ENCODE measurements around the gene LRRC10B. TPM values are rescaled to one million over a fixed set of nuclear protein-coding genes. Genes with fewer than 3 reads are reported as not detected.

LRRC10B gene
- polyA plus RNA-seq, 3 donors from 2014 or later, result not detected

GRCh38 chr11:61507012-61507768 is 1.4 kb upstream of the LRRC10B start:
- H3K27me3 Mint-ChIP-seq (ENCODE audit: low read depth in 3 of 3), result peaks cover 5 to 33% (median 12%) of the 10 kb centered on the region in 3 donors
- DNase-seq, result no peak
- H3K4me3 Mint-ChIP-seq, result no peak overlapping the region
- H3K36me3 Mint-ChIP-seq, result no peaks in the 10 kb centered on the region
- peaks cover 0 to 8% of the 10 kb centered on the region in 2 donors for H3K4me1 Mint-ChIP-seq
- H3K27ac Mint-ChIP-seq, result no peak overlapping the region
- no peaks in the 10 kb centered on the region for H3K9me3 Mint-ChIP-seq

- peak; percentile 22 to 46 (median 26) for DNase-seq
- Mint-ChIP-seq H3K27me3 (ENCODE audit: low read depth in 3 of 3) (peaks cover 5 to 35% (median 14%) of the 10 kb centered on the region in 3 donors), H3K27ac (no peak overlapping the region), H3K36me3 (no peaks in the 10 kb centered on the region), H3K9me3 (no peaks in the 10 kb centered on the region), H3K4me3 (peak overlapping the region in 2 of 5 donors; percentile 30 to 38), H3K4me1 (peaks cover 0 to 8% of the 10 kb centered on the region in 2 donors)
These were observed 787 bp downstream of the LRRC10B start for GRCh38 chr11:61509043-61510029.

GRCh38 chr11:61510166-61510919 is 1.8 kb downstream of the LRRC10B start:
- no peaks in the 10 kb centered on the region for H3K9me3 Mint-ChIP-seq
- H3K27me3 Mint-ChIP-seq (ENCODE audit: low read depth in 3 of 3), result peaks cover 7 to 28% (median 14%) of the 10 kb centered on the region in 3 donors
- no peak for DNase-seq
- no peaks in the 10 kb centered on the region for H3K36me3 Mint-ChIP-seq
- peaks cover 0 to 8% of the 10 kb centered on the region in 2 donors for H3K4me1 Mint-ChIP-seq
- H3K27ac Mint-ChIP-seq, result no peak overlapping the region
- H3K4me3 Mint-ChIP-seq, result peak overlapping the region in 1 of 5 donors; percentile 30

GRCh38 chr11:61510974-61511373 is 2.4 kb downstream of the LRRC10B start:
- Mint-ChIP-seq H3K4me3 (peak overlapping the region in 1 of 5 donors; percentile 16), H3K27me3 (ENCODE audit: low read depth in 3 of 3) (peaks cover 5 to 24% (median 14%) of the 10 kb centered on the region in 3 donors), H3K36me3 (no peaks in the 10 kb centered on the region), H3K27ac (no peak overlapping the region), H3K9me3 (no peaks in the 10 kb centered on the region), H3K4me1 (peaks cover 0 to 8% of the 10 kb centered on the region in 2 donors)
- DNase-seq, result no peak

GRCh38 chr11:61511383-61511782 is 2.8 kb downstream of the LRRC10B start:
- DNase-seq, result no peak
- H3K9me3 Mint-ChIP-seq, result no peaks in the 10 kb centered on the region
- H3K4me1 Mint-ChIP-seq, result peaks cover under 1 to 8% of the 10 kb centered on the region in 2 donors
- peak overlapping the region in 1 of 5 donors; percentile 16 for H3K4me3 Mint-ChIP-seq
- H3K36me3 Mint-ChIP-seq, result no peaks in the 10 kb centered on the region
- no peak overlapping the region for H3K27ac Mint-ChIP-seq
- H3K27me3 Mint-ChIP-seq (ENCODE audit: low read depth in 3 of 3), result peaks cover 5 to 21% (median 14%) of the 10 kb centered on the region in 3 donors

GRCh38 chr11:61512435-61512834 is 3.9 kb downstream of the LRRC10B start:
- peaks cover 5 to 18% (median 9%) of the 10 kb centered on the region in 3 donors for H3K27me3 Mint-ChIP-seq (ENCODE audit: low read depth in 3 of 3)
- no peak overlapping the region for H3K27ac Mint-ChIP-seq
- H3K9me3 Mint-ChIP-seq, result no peaks in the 10 kb centered on the region
- DNase-seq, result no peak
- no peaks in the 10 kb centered on the region for H3K36me3 Mint-ChIP-seq
- peak overlapping the region in 1 of 5 donors; percentile 41 for H3K4me3 Mint-ChIP-seq
- peaks cover 8 to 16% of the 10 kb centered on the region in 2 donors for H3K4me1 Mint-ChIP-seq

- DNase-seq, result no peak
- H3K4me3 Mint-ChIP-seq, result no peak overlapping the region
- no peaks in the 10 kb centered on the region for H3K9me3 Mint-ChIP-seq
- peaks cover 2 to 10% (median 7%) of the 10 kb centered on the region in 3 donors for H3K27me3 Mint-ChIP-seq (ENCODE audit: low read depth in 3 of 3)
- peaks cover 8 to 12% of the 10 kb centered on the region in 2 donors for H3K4me1 Mint-ChIP-seq
- H3K36me3 Mint-ChIP-seq, result no peaks in the 10 kb centered on the region
- H3K27ac Mint-ChIP-seq, result no peak overlapping the region
These were observed 4.7 kb downstream of the LRRC10B start for GRCh38 chr11:61513143-61513765.

- peaks cover 8 to 12% of the 10 kb centered on the region in 2 donors for H3K4me1 Mint-ChIP-seq
- no peak overlapping the region for H3K27ac Mint-ChIP-seq
- no peaks in the 10 kb centered on the region for H3K9me3 Mint-ChIP-seq
- no peaks in the 10 kb centered on the region for H3K36me3 Mint-ChIP-seq
- H3K4me3 Mint-ChIP-seq, result no peak overlapping the region
- DNase-seq, result no peak
- H3K27me3 Mint-ChIP-seq (ENCODE audit: low read depth in 3 of 3), result peaks cover 4 to 9% (median 7%) of the 10 kb centered on the region in 3 donors
These were observed 5.7 kb downstream of the LRRC10B start for GRCh38 chr11:61514050-61514917.

GRCh38 chr11:61515686-61516085 is 7.1 kb downstream of the LRRC10B start:
- Mint-ChIP-seq H3K27ac (no peak overlapping the region), H3K9me3 (no peaks in the 10 kb centered on the region)

GRCh38 chr11:61516191-61516590 is 7.6 kb downstream of the LRRC10B start:
- Mint-ChIP-seq H3K27ac (no peak overlapping the region), H3K9me3 (no peaks in the 10 kb centered on the region), H3K4me3 (peak overlapping the region in 1 of 5 donors; percentile 49), H3K27me3 (ENCODE audit: low read depth in 3 of 3) (peaks cover 4 to 5% (median 5%) of the 10 kb centered on the region in 3 donors), H3K4me1 (peaks cover 8 to 9% of the 10 kb centered on the region in 2 donors), H3K36me3 (no peaks in the 10 kb centered on the region)
- DNase-seq, result no peak

More at GRCh38 chr11:61515686-61516085, 7.1 kb downstream of the LRRC10B start:
- Mint-ChIP-seq H3K4me1 (peaks cover 8 to 9% of the 10 kb centered on the region in 2 donors), H3K27me3 (ENCODE audit: low read depth in 3 of 3) (peaks cover 4 to 7% (median 5%) of the 10 kb centered on the region in 3 donors), H3K36me3 (no peaks in the 10 kb centered on the region), H3K4me3 (no peak overlapping the region)
- no peak for DNase-seq

GRCh38 chr11:61516675-61517572 is 8.4 kb downstream of the LRRC10B start:
- peak; percentile 33 to 49 (median 41) for DNase-seq
- Mint-ChIP-seq H3K36me3 (no peaks in the 10 kb centered on the region), H3K27ac (no peak overlapping the region)

More at GRCh38 chr11:61516675-61517572, 8.4 kb downstream of the LRRC10B start:
- Mint-ChIP-seq H3K4me3 (peak overlapping the region; percentile 49 to 75 (median 62)), H3K9me3 (no peaks in the 10 kb centered on the region), H3K4me1 (peaks cover 8 to 9% of the 10 kb centered on the region in 2 donors), H3K27me3 (ENCODE audit: low read depth in 3 of 3) (peaks cover 3 to 4% (median 4%) of the 10 kb centered on the region in 3 donors)
